IMR-90 (cell line): ENCODE measurements around the gene RAB6A. TPM values are rescaled to one million over a fixed set of nuclear protein-coding genes. Genes with fewer than 3 reads are reported as not detected.

Experiments
- ATAC-seq: fragments of 200-7000 bp; cut with Tn5 transposase; 2 replicates; pipeline ENCODE4 v1.9.1; 2020; ENCODE audit warnings: low read depth, mild to moderate bottlenecking, moderate library complexity
- BruUV-seq: library from RNA; stranded (reverse); fragments of 400-500 nt; replicated peaks from 2 replicates; lab custom pipeline; 2021; lab: Mats Ljungman, UMichigan
- CTCF ChIA-PET: fragments of 300-600 bp; formaldehyde crosslinking; extraction: SDS; loops from one replicate; lab custom pipeline; 2021; ENCODE audit warnings: antibody characterized with exemption; lab: Yijun Ruan, JAX
- POLR2A ChIA-PET: fragments of 300-600 bp; sonication (Branson Sonifier 250); formaldehyde crosslinking; loops from one replicate; lab custom pipeline; 2022; ENCODE audit warnings: antibody characterized with exemption; ENCODE audit not compliant: unreplicated experiment; lab: Charles Lee
- DNase-seq: peaks from one replicate; pipeline ENCODE4 v3.0.0; 2013
- H2AFZ ChIP-seq: replicated peaks from 2 replicates; pipeline ENCODE3; 2013; ENCODE audit warnings: low read length, mild to moderate bottlenecking; ENCODE audit not compliant: poor library complexity
- H2AK5ac ChIP-seq: 2 replicates; pipeline ENCODE4 v1.6.1; 2013; ENCODE audit warnings: low read depth, low read length, inconsistent platforms
- H2AK9ac ChIP-seq: replicated peaks from 2 replicates; pipeline ENCODE3; 2013; ENCODE audit warnings: mild to moderate bottlenecking, low read depth, low read length, moderate library complexity; ENCODE audit not compliant: poor library complexity
- H2BK120ac ChIP-seq: 2 replicates; pipeline ENCODE4 v1.6.1; 2013; ENCODE audit warnings: low read depth, low read length, inconsistent platforms
- H2BK15ac ChIP-seq: 3 replicates; pipeline ENCODE4 v1.6.1; 2013; ENCODE audit warnings: low read depth, low read length, inconsistent platforms
- H2BK20ac ChIP-seq: 2 replicates; pipeline ENCODE4 v1.6.1; 2013; ENCODE audit warnings: low read depth, mild to moderate bottlenecking, inconsistent platforms, low read length, moderate library complexity
- H2BK5ac ChIP-seq: 2 replicates; pipeline ENCODE4 v1.6.1; 2013; ENCODE audit warnings: mild to moderate bottlenecking, low read depth, low read length, inconsistent platforms; ENCODE audit not compliant: poor library complexity, severe bottlenecking
- H3K14ac ChIP-seq: replicated peaks from 2 replicates; pipeline ENCODE4 v1.6.1; 2013; ENCODE audit warnings: low read depth, low read length, inconsistent platforms
- H3K18ac ChIP-seq: 2 replicates; pipeline ENCODE4 v1.6.1; 2013; ENCODE audit warnings: low read depth, low read length, control low read depth
- H3K23ac ChIP-seq: 2 replicates; pipeline ENCODE4 v1.6.1; 2013; ENCODE audit warnings: low read depth, low read length, inconsistent platforms
- H3K27ac ChIP-seq: 2 replicates; pipeline ENCODE4 v1.5.1; 2013; ENCODE audit warnings: mild to moderate bottlenecking, control low read depth, low read length; ENCODE audit not compliant: insufficient read depth
- H3K27me3 ChIP-seq: 2 replicates; pipeline ENCODE4 v1.6.1; 2013; ENCODE audit warnings: low read length; ENCODE audit not compliant: control insufficient read depth, insufficient read depth
- H3K36me3 ChIP-seq: 2 replicates; pipeline ENCODE4 v1.6.1; 2013; ENCODE audit warnings: low read length, mixed read lengths; ENCODE audit not compliant: control insufficient read depth, insufficient read depth
- H3K4ac ChIP-seq: 2 replicates; pipeline ENCODE4 v1.6.1; 2013; ENCODE audit warnings: low read depth, low read length, inconsistent platforms
- H3K4me1 ChIP-seq: 2 replicates; pipeline ENCODE4 v1.6.1; 2013; ENCODE audit warnings: low read length, mixed read lengths; ENCODE audit not compliant: control insufficient read depth, insufficient read depth
- H3K4me2 ChIP-seq: 2 replicates; pipeline ENCODE4 v1.6.1; 2013; ENCODE audit warnings: low read depth, mild to moderate bottlenecking, control low read depth, low read length, moderate library complexity
- H3K4me3 ChIP-seq: 2 replicates; pipeline ENCODE4 v1.5.1; 2013; ENCODE audit warnings: low read depth, mild to moderate bottlenecking, control low read depth, low read length, moderate library complexity; ENCODE audit not compliant: insufficient read depth
- H3K56ac ChIP-seq: 2 replicates; pipeline ENCODE4 v1.6.1; 2013; ENCODE audit warnings: low read length, inconsistent platforms; ENCODE audit not compliant: insufficient read depth; ENCODE audit errors: extremely low read depth
- H3K79me1 ChIP-seq, 2 experiments: 2 replicates each; pipeline ENCODE4 v1.6.1; 2013; ENCODE audit warnings: low read length in 2 of 2, inconsistent platforms in 1 of 2, low read depth in 1 of 2
- H3K9ac ChIP-seq: 2 replicates; pipeline ENCODE4 v1.6.1; 2013; ENCODE audit warnings: low read depth, low read length, control low read depth
- H3K9me1 ChIP-seq: 2 replicates; pipeline ENCODE4 v1.6.1; 2013; ENCODE audit warnings: low read length, inconsistent platforms; ENCODE audit not compliant: insufficient read depth
- H3K9me3 ChIP-seq: 2 replicates; pipeline ENCODE4 v1.6.1; 2013; ENCODE audit warnings: low read length; ENCODE audit not compliant: control insufficient read depth, insufficient read depth
- H4K20me1 ChIP-seq: 2 replicates; pipeline ENCODE4 v1.6.1; 2013; ENCODE audit warnings: low read length, inconsistent platforms; ENCODE audit not compliant: insufficient read depth
- H4K5ac ChIP-seq: 2 replicates; pipeline ENCODE4 v1.6.1; 2013; ENCODE audit warnings: mild to moderate bottlenecking, low read depth, low read length, control low read depth
- H4K8ac ChIP-seq, 2 experiments: 2 replicates each; pipeline ENCODE4 v1.6.1; 2013; ENCODE audit warnings: low read depth in 2 of 2, low read length in 2 of 2, control low read depth in 1 of 2, inconsistent platforms in 1 of 2
- H4K91ac ChIP-seq: 2 replicates; pipeline ENCODE4 v1.6.1; 2013; ENCODE audit warnings: low read depth, low read length, inconsistent platforms; ENCODE audit not compliant: insufficient read depth
- RCOR1 ChIP-seq: IDR thresholded peaks from 2 replicates; pipeline ENCODE4 v1.6.1; 2012; ENCODE audit warnings: mild to moderate bottlenecking, low read length, improper control_type of control experiment; ENCODE audit not compliant: insufficient replicate concordance
- WGBS, 2 experiments: methylation state at CpG; one replicate each; pipeline versions ENCODE4 v1.1.5 to v1.1.7; 2013; ENCODE audit warnings: missing lambda C conversion rate in 2 of 2; ENCODE audit not compliant: insufficient read length in 1 of 2; ENCODE audit errors: extremely low coverage in 2 of 2; 5-methylcytosine and 5-hydroxymethylcytosine counted together
- dilution Hi-C: fragments of 300-500 bp; cut with HindIII; formaldehyde crosslinking; loops from one replicate; pipeline ENCODE4 v1.14.3; 2018; ENCODE audit warnings: low sequenced_read_pairs; ENCODE audit not compliant: unreplicated experiment
- in situ Hi-C: fragments of 300-500 bp; cut with MboI; formaldehyde crosslinking; loops from 3 replicates; pipeline ENCODE4 v1.14.3; 2019; ENCODE audit warnings: low sequenced_read_pairs, inconsistent platforms, mixed read lengths
- intact Hi-C: fragments of 100-400 bp; cut with micrococcal nuclease; formaldehyde crosslinking; loops from 2 replicates; pipeline ENCODE4 v1.10.0; 2022
- polyA plus RNA-seq, 3 experiments: library from polyadenylated mRNA; depleted of rRNA; stranded (reverse); fragments of >200 nt; gene quantifications; 2 replicates each; pipeline ENCODE4 v1.2.3, GENCODE V29; 2012; ENCODE audit warnings: low replicate concordance in 1 of 3
- total RNA-seq: library from RNA; depleted of rRNA; stranded (reverse); fragments of >200 nt; gene quantifications from 2 replicates; pipeline ENCODE4 v1.2.3, GENCODE V29; 2012
- TF ChIP-seq, protein P1 (sequence below): fragments of 150-350 bp; IDR thresholded peaks from 2 replicates; pipeline ENCODE4 v1.6.1; 2017; ENCODE audit warnings: mild to moderate bottlenecking, antibody characterized with exemption, low read length, low read depth

Gene RAB6A
- total and polyA plus RNA-seq, 2 of the 4 experiments (the other 2 are of a cell fraction) = 65.5 to 81.0 TPM

DNA sequence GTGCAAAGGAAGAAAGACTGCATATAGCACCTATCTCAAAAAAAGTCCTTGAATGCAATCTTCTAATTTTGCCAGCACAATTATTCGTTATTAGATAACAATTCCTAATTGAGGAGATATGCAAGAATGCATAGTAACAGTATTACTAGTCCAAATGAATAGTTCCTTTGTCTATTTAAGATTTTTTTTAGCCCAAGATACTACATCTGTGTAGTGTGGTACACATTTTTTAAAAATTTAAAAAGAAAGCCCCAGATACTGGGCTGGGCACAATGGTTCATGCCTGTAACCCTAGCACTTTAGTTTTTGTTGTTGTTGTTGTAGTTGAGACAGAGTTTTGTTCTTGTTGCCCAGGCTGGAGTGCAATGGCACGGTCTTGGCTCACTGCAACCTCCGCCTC lies 43.7 kb downstream of the RAB6A start:
- Histone ChIP-seq H4K5ac (no peak overlapping the region), H3K4me1 (peaks cover 2% of the 10 kb centered on the region; the same call in 1 of the 2 replicates), H4K20me1 (peaks cover 13% of the 10 kb centered on the region; the same call in 1 of the 2 replicates), H3K18ac (no peak overlapping the region), H4K8ac (no peak overlapping the region), H3K9me3 (no peaks in the 10 kb centered on the region), H2BK5ac (no peak overlapping the region), H2BK20ac (no peak overlapping the region), H2AFZ (no peak overlapping the region), H3K27ac (no peak overlapping the region), H3K23ac (no peak overlapping the region), H3K4me3 (no peak overlapping the region), H3K9me1 (peaks cover 5% of the 10 kb centered on the region), H3K4ac (no peak overlapping the region), H3K4me2 (no peak overlapping the region), H2BK15ac (no peak overlapping the region), H3K79me1 (peaks cover 23 to 38% of the 10 kb centered on the region in 2 experiments), H2AK9ac (no peak overlapping the region), H3K36me3 (peaks cover 13% of the 10 kb centered on the region), H2AK5ac (no peak overlapping the region), H4K91ac (no peak overlapping the region), H2BK120ac (no peak overlapping the region), H3K9ac (no peak overlapping the region), H3K56ac (no peak overlapping the region), H3K27me3 (no peaks in the 10 kb centered on the region), H3K14ac (no peak overlapping the region)
- in situ Hi-C loops = no loop called here
- WGBS, 2 experiments = no CpG with 5 or more reads among the region's 3 CpGs
- no peak for DNase-seq
- TF ChIP-seq, protein P1, sequence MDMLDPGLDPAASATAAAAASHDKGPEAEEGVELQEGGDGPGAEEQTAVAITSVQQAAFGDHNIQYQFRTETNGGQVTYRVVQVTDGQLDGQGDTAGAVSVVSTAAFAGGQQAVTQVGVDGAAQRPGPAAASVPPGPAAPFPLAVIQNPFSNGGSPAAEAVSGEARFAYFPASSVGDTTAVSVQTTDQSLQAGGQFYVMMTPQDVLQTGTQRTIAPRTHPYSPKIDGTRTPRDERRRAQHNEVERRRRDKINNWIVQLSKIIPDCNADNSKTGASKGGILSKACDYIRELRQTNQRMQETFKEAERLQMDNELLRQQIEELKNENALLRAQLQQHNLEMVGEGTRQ = no peak
- TF ChIP-seq RCOR1 = no peak
- peak; percentile 42; the same call in 1 of the 2 replicates for ATAC-seq
- BruUV-seq = no TSS peak
- intact Hi-C loops = no loop called here
- CTCF ChIA-PET = interaction anchor here (0.7 kb wide), 1 partner anchor 235 kb away, joined by 6 read pairs; no protein-coding TSS in a partner anchor
- POLR2A ChIA-PET = no interaction called here
- dilution Hi-C loops = no loop called here
